ENCODE data around the gene SPI1. TPM values are rescaled to one million over a fixed set of nuclear protein-coding genes. Genes with fewer than 3 reads are reported as not detected.

Gene SPI1
- total RNA-seq, 1 experiment from 2014 or later, result 0.22 TPM

DNA sequence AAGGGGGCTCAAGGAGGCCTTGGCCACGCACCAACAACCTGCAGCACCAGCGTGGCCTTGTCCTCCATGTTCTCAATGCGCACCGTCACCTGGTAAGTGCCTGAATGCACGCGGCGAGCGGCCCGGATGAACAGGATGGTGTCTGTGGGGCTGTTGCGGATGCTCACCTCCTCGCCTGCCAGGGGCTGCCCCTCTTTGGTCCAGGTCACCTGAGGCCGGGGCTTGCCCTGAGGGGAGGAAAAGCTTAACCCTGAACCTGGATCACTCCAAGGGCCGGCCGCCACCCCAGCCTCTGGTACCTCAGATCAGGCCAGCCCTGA is 44.9 kb downstream of the SPI1 start:
- H3K79me2 ChIP-seq (ENCODE audit: low read length), result no peaks in the 10 kb centered on the region
- H3K4me1 ChIP-seq (ENCODE audit: insufficient read depth, low read length), result no peaks in the 10 kb centered on the region
- no peak for DNase-seq
- no peak for ATAC-seq
- H3K4me2 ChIP-seq (ENCODE audit: low read length), result no peak overlapping the region
- H3K9ac ChIP-seq (ENCODE audit: low read length), result no peak overlapping the region
- H3K27ac ChIP-seq (ENCODE audit: low read length), result no peak overlapping the region
- no peaks in the 10 kb centered on the region for H3K9me3 ChIP-seq (ENCODE audit: low read length)
- no peak overlapping the region for H2AFZ ChIP-seq (ENCODE audit: low read length)
- H3K27me3 ChIP-seq (ENCODE audit: low read length), result no peaks in the 10 kb centered on the region
- H3K36me3 ChIP-seq (ENCODE audit: low read depth, low read length), result no peaks in the 10 kb centered on the region
- TF ChIP-seq EZH2phosphoT487 (IDR thresholded peaks at IDR 0.05; ENCODE audit: borderline replicate concordance, low read length) (no peak), EZH2 (IDR thresholded peaks at IDR 0.05; ENCODE audit: low read length, unreplicated experiment) (no peak)
- TF ChIP-seq, protein P1, sequence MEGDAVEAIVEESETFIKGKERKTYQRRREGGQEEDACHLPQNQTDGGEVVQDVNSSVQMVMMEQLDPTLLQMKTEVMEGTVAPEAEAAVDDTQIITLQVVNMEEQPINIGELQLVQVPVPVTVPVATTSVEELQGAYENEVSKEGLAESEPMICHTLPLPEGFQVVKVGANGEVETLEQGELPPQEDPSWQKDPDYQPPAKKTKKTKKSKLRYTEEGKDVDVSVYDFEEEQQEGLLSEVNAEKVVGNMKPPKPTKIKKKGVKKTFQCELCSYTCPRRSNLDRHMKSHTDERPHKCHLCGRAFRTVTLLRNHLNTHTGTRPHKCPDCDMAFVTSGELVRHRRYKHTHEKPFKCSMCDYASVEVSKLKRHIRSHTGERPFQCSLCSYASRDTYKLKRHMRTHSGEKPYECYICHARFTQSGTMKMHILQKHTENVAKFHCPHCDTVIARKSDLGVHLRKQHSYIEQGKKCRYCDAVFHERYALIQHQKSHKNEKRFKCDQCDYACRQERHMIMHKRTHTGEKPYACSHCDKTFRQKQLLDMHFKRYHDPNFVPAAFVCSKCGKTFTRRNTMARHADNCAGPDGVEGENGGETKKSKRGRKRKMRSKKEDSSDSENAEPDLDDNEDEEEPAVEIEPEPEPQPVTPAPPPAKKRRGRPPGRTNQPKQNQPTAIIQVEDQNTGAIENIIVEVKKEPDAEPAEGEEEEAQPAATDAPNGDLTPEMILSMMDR (conservative IDR thresholded peaks at IDR 0.05; ENCODE audit: low read depth, low read length), result no peak
- no peaks in the 10 kb centered on the region for H3F3A ChIP-seq (ENCODE audit: low read length, unreplicated experiment)
- ChIA-PET POLR2A (ENCODE audit: unreplicated experiment) (no interaction called here), CTCF (no interaction called here)
- no peak overlapping the region for H3K4me3 ChIP-seq (ENCODE audit: low read length)
- no TSS peak for BruUV-seq (replicated peaks)
- no peaks in the 10 kb centered on the region for H3K9me2 ChIP-seq (replicated peaks; ENCODE audit: low read length)
- intact Hi-C loops (cut with micrococcal nuclease), result no loop called here
- no peaks in the 10 kb centered on the region for H4K20me1 ChIP-seq (ENCODE audit: low read length)

DNA sequence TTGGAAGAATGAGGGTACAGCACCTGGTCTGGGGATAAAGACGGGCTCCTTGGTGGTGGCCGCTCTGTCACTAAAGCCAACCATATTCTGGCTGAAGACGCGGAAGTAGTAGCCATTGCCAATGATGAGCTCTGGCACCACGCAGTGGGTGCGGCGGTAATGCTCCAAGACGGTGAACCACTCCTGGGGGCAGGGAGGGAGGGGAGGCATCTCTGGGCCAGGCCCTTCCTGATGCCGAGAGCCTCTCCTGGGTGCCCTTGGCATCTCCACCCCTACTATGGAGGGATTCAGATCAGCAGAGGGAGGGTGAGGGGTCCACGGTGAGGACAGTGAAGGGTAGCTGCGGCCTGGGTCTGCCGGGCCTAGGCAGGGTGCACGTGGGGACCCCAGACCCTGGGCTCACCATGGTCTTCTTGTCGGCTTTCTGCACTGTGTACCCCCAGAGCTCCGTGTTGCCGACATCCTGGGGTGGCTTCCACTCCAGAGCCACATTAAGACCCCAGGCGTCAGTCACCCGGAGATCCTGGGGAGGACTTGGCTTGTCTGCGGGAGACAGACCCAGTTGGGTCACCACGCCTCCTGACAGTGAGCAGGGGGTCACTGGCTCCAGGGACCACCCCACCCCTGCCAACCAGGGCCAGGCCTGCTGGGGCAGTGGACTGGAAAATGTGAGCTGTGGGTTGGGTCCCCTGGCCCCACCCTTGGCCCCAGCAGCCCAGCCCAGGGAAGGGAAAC is 45.4 kb downstream of the SPI1 start:
- Histone ChIP-seq H3K27me3 (ENCODE audit: low read length) (no peaks in the 10 kb centered on the region), H3K4me3 (ENCODE audit: low read length) (no peak overlapping the region), H3K9me2 (replicated peaks; ENCODE audit: low read length) (no peaks in the 10 kb centered on the region), H2AFZ (ENCODE audit: low read length) (no peak overlapping the region), H3K4me1 (ENCODE audit: insufficient read depth, low read length) (no peaks in the 10 kb centered on the region), H3K9ac (ENCODE audit: low read length) (no peak overlapping the region), H3K27ac (ENCODE audit: low read length) (no peak overlapping the region), H3K36me3 (ENCODE audit: low read depth, low read length) (no peaks in the 10 kb centered on the region), H3F3A (ENCODE audit: low read length, unreplicated experiment) (no peaks in the 10 kb centered on the region), H3K79me2 (ENCODE audit: low read length) (no peaks in the 10 kb centered on the region), H4K20me1 (ENCODE audit: low read length) (no peaks in the 10 kb centered on the region), H3K9me3 (ENCODE audit: low read length) (no peaks in the 10 kb centered on the region), H3K4me2 (ENCODE audit: low read length) (no peak overlapping the region)
- ChIA-PET POLR2A (ENCODE audit: unreplicated experiment) (no interaction called here), CTCF (no interaction called here)
- DNase-seq (no peak), ATAC-seq (no peak)
- intact Hi-C loops (cut with micrococcal nuclease), result no loop called here
- BruUV-seq (replicated peaks), result no TSS peak
- no peak for TF ChIP-seq EZH2 (IDR thresholded peaks at IDR 0.05; ENCODE audit: low read length, unreplicated experiment)
- TF ChIP-seq, protein P1 (conservative IDR thresholded peaks at IDR 0.05; ENCODE audit: low read depth, low read length), result no peak
- no peak for TF ChIP-seq EZH2phosphoT487 (IDR thresholded peaks at IDR 0.05; ENCODE audit: borderline replicate concordance, low read length)

DNA sequence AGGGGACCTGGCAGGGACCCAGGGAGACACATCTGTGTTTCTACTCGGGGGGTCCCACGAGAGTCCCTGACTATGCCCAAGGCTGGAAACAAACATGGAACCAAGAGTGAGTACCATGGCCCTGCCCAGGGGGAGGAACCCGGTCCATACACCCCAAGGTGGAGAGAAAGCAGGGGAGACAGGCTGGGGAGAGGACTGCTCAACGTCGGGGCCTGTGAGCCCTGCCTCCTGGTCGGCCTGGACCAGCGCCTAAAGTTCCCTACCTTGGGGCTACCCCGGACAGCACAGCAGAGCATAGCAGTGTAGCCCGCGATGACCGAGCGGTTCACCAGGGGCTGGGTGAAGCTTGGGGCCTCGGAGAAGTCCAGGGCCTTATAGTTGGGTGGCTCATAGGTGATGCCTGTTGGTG is 46.0 kb downstream of the SPI1 start:
- no peak for TF ChIP-seq EZH2 (IDR thresholded peaks at IDR 0.05; ENCODE audit: low read length, unreplicated experiment)
- TF ChIP-seq, protein P1 (conservative IDR thresholded peaks at IDR 0.05; ENCODE audit: low read depth, low read length), result no peak
- TF ChIP-seq EZH2phosphoT487 (IDR thresholded peaks at IDR 0.05; ENCODE audit: borderline replicate concordance, low read length), result no peak
- DNase-seq, result no peak
- ChIA-PET CTCF (no interaction called here), POLR2A (ENCODE audit: unreplicated experiment) (no interaction called here)
- H3K27me3 ChIP-seq (ENCODE audit: low read length), result no peaks in the 10 kb centered on the region
- H3K9me2 ChIP-seq (replicated peaks; ENCODE audit: low read length), result no peaks in the 10 kb centered on the region
- intact Hi-C loops (cut with micrococcal nuclease), result no loop called here
- ATAC-seq, result no peak
- H3K4me1 ChIP-seq (ENCODE audit: insufficient read depth, low read length), result no peaks in the 10 kb centered on the region
- H3K27ac ChIP-seq (ENCODE audit: low read length), result no peak overlapping the region
- H3K4me3 ChIP-seq (ENCODE audit: low read length), result no peak overlapping the region
- no peak overlapping the region for H3K9ac ChIP-seq (ENCODE audit: low read length)
- H3K36me3 ChIP-seq (ENCODE audit: low read depth, low read length), result no peaks in the 10 kb centered on the region
- no peaks in the 10 kb centered on the region for H3K9me3 ChIP-seq (ENCODE audit: low read length)
- no TSS peak for BruUV-seq (replicated peaks)
- H2AFZ ChIP-seq (ENCODE audit: low read length), result no peak overlapping the region
- H3K79me2 ChIP-seq (ENCODE audit: low read length), result no peaks in the 10 kb centered on the region
- no peaks in the 10 kb centered on the region for H4K20me1 ChIP-seq (ENCODE audit: low read length)
- H3F3A ChIP-seq (ENCODE audit: low read length, unreplicated experiment), result no peaks in the 10 kb centered on the region
- no peak overlapping the region for H3K4me2 ChIP-seq (ENCODE audit: low read length)

All from PC-3 (cell line).